SK-N-MC (cell line): ENCODE results near the gene HOXC9.

Experiments
- EZH2 ChIP-seq: fragments of 200-600 bp; sonication (generic); IDR thresholded peaks from one replicate; pipeline ENCODE4 v1.6.1; 2017; ENCODE audit warnings: antibody characterized with exemption
- FOXP2 ChIP-seq: optimal IDR thresholded peaks from 2 replicates; pipeline ENCODE3; 2011; ENCODE audit warnings: mild to moderate bottlenecking, moderate library complexity; ENCODE audit not compliant: insufficient read depth; ENCODE audit errors: extremely low read length, control extremely low read depth
- POLR2AphosphoS5 ChIP-seq: IDR thresholded peaks from 2 replicates; pipeline ENCODE4 v1.6.1; 2012; ENCODE audit warnings: mild to moderate bottlenecking, low read depth, low read length, borderline replicate concordance

DNA sequence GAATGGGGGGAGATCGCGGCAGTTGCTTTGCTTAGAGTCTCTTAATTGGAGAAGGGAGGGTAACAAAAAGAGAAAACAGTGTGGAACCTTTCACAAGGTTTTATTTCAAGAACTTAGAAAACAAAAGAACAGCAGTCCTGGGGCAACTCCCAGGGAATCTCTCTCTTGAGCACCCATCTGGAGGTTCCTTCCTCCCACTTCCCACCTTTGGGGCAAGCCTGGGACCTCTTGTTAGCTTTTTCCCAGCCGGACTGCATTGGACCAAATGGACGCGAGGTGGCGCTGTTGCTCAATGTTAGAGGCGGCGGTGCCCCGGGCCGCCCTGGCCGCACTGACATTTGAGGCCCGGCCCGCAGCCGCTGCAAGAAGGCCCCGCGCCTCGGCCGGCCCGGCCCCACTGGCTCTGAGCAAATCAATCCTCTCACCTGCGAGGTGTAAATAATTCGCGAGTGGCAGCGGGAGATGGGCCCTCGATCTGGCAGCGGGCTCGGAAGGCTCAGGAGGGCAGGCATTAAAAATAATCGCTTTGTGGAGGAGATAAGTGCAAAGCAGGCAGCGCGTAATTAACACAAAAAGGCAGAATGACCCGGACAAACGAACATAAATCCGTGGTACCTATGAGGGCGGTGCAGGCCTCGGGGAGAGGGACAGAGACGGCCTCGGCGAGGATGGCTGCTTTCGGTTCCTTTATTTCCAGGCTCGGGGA lies 6.0 kb downstream of the HOXC9 start:
- TF ChIP-seq POLR2AphosphoS5 (no peak), EZH2 (no peak), FOXP2 (no peak)
